ENCODE measurements around the gene KIF6.
"Not testable (repeated sequence)": the region's sequence is repeated elsewhere in the genome, so short reads cannot be mapped to it uniquely, and the experiment has no call there.

The KIF6 gene

DNA sequence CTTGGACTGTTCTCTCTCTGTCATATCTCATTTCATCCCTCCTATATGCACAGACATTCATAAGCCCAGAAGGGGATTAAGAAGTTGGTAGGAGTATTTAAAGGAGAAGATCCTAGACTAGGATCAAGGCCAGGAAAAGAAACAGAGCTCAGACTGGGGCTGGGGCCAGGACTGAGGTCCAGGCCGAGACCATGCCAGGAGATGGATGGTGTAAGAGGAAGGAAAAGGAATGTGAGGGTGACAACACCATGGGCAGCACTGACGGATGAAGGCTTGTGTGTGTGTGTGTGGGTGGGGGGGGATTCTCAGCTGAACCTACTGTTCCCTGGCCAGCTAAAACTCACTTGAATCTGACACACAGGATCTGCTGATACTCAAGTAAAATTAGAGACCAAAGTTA, 182.1 kb downstream of the KIF6 start:
- no peak for DNase-seq

DNA sequence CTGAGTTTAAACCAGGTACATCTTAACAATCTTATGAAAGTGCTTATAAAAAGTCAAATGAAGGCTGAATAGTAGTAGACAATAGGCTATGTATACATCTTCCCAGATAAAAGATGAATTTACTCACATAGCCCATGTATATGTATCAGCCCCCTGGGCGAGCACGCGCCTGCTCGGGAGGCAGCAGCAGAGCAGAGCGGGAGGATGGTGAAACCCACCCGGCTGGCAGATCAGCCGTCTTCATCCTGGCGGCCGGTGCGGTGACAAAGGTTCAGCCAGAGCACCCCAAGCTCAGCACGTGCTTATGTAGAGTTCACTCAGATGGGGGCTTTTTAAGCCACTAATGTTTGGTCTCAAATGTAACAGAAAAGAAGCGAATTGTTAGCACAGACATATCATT, 184.8 kb downstream of the KIF6 start:
- no peak for DNase-seq

DNA sequence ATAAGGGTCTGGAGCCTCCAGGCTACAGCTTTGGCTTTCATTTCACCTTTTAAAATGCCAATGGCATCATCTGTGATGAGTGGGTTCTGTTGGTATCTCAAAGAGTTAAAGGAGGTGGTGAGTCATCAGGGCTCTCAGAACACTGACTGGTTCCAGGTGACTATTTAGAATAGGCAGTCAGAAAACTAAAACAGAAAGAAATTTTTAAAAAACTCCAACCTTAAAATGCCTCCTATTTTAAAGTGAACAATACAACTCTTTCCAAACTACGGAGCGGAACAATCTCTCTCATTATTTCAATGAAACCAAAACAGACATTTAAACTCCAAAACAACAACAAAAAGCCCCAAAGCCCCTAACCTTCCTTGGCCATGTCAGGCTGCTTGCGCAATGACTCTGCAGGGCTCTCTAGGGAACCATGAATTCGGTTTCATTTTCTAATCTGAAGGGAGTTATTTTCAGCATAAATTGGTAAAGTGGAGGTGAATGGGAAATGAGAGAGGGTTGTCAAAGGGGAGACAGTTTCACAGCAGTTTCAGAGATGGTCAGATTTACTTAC, 194.9 kb downstream of the KIF6 start:
- DNase-seq = no peak

DNA sequence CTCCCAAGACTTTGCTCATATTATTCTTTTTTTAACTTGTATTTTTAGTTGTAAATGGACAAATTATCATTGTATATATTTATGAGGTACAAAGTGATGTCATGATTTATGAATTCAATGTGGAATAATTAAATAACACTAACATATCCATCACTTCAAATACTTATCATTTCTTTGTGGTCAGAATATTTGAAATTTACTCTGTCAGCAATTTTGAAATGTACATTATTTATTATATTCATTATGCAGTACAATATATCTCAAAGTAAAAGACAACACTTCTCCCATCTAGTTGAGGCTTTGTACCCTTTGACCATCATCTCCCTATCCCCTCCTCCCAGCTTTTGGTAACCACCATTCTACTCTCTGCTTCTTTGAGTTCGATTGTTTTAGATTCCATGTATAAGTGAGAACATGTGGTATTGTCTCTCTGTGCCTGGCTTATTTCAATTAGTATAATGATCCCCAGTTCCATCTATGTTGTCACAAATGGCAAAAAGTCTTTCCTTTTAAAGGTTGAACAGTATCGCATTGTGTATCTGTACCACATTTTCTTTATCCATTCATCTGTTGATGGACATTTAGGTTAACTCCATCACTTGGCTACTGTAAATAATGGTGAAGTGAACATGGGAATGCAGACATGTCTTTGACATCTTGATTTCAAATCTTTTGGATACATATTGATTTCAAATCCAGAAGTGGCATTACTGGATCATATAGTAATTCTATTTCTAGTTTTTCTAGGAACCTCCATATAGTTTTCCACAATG, 197.2 kb downstream of the KIF6 start:
- DNase-seq = no peak

DNA sequence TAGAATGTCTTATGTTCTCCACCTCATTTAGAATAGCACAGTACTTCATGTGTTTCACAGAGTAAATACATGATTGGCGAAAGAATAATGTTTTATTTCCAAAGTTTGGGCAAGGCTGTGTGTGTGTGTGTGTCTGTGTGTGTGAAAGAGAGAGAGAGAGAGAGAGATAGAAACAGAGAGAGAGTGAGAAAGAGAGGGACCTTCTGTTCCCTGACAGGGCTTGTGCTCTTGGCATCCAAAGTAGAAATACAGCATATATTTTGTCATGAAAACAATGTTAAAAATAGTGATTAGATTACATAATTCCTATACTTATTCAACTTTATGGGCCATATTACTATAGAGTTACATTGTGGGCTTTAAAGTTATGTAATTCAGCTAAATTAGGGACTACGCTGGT, 201.2 kb downstream of the KIF6 start:
- DNase-seq = no peak

DNA sequence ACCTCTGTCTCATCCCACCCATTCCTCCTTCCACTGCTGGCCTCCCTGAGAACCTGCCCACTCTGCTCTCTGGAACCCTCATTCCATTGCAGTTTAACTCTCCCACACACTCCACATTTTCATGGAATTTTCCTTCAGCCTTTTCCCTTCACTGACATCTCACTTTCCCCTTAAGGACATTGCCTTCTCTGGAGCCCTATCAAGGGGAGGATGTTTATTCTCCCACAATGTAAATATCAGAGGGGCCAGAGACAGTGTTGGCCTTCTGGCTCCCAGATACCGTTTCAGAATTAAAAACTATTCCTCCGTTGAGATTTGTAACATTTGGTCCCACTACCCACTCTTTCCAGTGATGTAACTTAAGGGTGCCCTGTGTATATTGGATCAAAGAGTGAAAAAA, 203.2 kb downstream of the KIF6 start:
- DNase-seq = no peak

DNA sequence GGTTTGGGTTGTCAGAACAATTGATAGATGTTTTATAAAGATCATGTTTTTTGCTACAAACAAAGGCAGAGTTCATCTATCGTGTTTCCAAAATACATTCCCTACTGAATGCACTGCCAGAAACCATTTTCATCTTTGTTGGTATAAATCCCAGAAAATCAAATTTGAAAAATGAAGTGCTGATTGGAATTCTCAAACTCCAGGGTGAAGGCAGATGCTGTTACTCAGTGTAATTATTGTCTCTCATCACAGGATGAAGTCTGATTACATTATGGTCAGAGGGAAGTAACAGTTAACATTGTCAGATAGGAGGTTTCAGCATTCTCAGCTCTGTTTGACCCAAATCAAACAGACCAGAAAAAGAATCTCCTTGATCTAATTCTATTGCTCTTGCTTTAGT, 204.3 kb downstream of the KIF6 start:
- no peak for DNase-seq

DNA sequence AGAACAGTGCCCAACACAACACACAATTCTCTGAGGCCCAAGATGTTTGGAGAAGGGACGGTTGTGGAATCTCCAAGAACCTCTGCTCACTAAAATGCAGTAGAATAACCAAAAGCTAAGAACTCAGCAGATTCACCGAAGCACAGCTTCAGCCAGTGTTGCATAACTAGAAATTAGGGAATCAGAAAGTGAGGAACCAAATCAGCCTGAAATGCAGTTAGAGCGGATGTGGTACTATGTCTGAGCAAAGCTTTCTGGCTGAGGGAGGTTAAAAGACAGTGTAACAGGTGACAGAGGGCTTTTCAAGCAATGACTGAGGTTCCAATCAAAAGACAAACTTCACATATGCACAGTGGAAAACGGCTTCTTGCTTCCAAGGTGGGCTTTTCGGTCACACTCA, 204.8 kb downstream of the KIF6 start:
- DNase-seq = no peak

DNA sequence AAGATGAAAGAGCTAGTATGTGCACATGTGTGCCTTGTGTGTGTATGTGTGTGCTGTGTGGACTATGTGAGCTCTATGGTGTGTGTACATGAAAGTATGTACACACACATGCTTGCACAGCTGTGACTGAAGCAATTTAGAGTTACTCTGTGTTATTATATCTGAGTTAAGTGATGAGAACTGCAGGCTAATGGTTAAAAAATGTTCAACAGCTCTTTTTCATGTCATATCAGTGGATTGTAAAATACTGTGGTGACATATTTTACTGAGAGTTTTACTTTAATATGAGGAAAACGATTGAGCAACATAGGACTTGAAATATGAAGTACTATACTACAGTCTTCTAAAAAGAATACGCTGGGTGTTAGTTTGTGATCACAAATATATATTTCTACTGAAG, 207.0 kb downstream of the KIF6 start:
- DNase-seq = no peak

DNA sequence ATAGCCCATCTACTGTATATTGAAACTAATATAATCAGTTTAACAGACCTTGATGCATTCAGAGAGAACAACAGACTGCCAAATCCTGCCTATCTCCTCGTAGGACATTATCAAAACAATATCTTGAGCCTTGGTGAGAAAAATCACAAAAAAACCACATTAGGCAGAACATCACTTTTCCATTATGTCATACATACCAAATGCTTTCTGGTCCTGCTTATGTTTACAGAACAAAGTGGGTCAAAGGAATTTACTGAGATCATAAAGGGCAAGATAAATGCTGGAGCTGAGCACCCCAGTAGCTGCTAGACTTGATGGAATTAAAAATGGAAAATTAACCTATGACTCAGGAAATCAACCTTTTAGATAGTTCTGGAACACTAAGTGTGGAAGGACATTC, 207.5 kb downstream of the KIF6 start:
- DNase-seq = no peak

DNA sequence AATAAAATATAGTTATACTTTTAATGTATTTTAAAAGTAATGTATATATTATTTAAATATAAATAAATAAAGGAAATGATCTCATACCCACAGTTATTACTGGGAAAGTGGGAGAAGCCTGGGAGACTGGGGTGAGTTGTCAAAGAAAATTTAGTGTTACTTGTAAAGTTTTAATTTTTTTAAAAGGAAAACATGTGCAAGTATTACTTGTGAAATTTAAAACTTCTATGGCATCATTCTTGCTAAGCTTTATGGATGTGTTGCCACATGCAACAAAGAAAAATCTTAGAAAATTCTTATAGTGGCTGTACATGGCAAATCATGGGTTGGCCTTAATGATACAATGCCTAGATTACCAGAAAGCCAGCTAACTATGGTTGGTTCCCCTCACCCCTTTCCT, 208.7 kb downstream of the KIF6 start:
- DNase-seq = no peak

DNA sequence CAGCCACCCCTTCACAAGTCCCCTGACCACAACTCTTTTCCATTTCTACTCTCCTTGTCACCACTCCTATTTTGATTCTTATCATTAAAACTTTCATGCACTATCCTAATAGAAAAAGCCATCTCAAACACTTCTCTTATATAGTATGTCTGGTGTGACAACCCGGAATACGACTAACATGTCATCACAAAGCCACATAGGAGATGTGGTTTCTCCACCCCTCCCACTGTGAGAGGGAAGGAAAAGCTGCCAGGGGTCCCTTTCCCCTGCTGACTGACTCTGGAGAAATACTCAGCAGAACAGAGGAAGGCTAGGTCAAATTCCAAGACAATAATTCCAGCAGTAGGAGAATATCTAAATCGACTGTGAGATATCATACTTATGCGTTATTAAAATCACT, 209.7 kb downstream of the KIF6 start:
- no peak for DNase-seq

DNA sequence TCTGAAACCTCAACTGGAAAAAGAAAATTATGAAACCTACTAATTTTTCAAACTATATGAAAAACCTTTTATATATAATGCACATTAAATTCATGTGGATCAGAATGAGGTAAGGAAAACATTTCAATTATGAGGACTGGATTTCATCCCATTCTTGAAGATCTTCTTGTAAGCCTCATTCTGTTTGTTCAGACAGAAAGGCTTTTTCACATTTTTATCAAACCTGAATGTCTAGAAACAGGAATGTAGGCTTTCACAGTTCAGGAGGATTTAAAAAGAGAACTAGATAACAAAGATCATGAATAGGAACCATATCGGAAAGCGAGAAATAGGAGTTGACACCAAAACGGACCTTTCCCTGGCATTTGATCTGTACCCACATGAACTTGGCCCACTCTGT, 210.2 kb downstream of the KIF6 start:
- no peak for DNase-seq

DNA sequence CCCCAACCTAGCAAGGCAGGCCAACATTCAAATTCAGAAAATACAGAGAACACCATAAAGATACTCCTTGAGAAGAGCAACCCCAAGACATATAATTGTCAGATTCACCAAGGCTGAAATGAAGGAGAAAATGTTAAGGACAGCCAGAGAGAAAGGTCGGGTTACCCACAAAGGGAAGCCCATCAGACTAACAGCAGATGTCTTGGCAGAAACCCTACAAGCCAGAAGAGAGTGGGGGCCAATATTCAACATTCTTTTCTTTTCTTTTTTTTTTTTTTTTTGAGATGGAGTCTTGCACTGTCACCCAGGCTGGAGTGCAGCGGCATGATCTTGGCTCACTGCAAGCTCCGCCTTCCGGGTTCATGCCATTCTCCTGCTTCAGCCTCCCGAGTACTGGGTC, 215.4 kb downstream of the KIF6 start:
- not testable (repeated sequence) for DNase-seq

DNA sequence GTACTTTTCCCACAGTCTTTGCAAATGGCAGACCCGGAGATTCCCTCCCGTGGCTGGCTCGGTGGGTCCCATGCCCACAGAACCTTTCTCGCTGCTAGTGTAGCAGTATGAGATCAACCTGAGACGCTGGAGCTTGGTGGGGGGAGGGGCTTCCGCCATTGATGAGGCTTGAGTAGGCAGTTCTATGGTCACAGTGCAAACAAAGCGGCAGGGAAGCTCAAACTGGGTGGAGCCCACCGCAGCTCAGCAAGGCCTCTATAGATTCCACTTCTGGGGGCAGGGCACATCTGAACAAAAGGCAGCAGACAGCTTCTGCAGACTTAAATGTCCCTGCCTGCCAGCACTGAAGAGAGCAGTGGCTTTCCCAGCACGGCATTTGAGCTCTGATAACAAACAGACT, 216.7 kb downstream of the KIF6 start:
- no peak for DNase-seq

DNA sequence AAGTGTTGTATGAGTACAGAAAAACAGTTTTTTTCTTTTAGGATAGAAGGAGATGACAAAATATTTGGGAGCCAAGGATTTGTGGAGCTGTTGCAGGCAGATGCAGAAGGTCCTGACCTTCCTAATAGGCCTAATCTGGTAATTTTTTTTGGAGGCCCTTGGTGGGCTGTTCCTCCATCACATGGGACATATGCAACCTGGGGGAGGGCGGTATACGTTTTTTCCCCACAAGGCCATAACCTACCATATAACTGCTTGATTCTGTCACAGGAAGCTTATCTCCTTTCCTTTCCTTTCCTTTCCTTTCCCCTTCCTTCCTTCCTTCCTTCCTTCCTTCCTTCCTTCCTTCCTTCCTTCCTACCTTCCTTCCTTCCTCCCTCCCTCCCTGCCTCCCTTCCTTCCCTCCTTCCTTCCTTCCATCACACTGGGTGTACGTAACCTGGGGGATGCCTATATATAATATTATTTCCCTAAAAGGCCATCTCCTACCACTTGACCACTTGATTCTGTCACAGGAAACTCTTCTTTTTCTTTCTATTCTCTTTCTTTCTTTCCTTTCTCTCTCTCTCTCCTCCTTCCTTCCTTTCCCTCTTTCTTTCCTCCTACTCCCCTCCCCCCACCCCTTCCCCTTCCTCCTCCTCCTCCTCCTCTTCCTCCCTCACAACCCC, 217.7 kb downstream of the KIF6 start:
- no peak for DNase-seq

DNA sequence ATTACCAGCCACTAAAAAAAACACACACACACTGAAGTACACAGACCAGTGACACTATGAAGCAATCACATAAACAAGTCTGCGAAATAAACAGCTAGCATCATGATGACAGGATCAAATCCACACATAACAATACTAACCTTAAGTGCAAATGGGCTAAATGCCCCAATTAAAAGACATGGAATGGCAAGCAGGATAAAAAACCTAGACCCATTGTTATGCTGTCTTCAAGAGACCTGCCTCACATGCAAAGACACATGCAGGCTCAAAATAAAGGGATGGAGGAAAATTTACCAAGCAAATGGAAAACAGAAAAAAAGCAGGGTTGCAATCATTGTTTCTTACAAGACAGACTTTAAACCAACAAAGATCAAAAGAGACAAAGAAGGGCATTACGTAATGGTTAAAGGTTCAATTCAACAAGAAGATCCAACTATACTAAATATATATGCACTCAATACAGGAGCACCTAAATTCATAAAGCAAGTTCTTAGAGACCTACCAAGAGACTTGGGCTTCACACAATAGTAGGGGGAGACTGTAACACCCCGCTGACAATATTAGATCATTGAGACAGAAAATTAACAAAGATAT, 222.7 kb downstream of the KIF6 start:
- not testable (repeated sequence) for DNase-seq

DNA sequence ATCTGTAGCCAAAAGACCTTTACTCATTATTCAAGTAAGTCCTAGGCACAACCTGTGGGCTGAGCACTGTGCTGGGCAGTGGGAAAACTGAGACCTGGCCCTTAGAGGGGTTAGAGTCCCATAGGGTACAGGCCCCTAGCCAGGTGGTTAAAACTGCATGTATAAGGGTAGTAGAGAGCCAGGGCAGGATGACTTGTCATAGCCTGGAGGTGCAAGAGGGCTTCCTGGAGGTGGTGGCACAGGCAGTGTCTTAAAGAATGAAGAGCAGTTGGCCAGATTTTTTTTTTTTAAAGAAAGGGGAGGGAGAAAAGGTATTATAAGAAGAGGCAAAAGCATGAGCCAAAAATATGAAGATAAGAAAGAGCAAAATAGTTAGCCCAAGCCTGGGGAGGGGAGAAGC, 226.2 kb downstream of the KIF6 start:
- no peak for DNase-seq

DNA sequence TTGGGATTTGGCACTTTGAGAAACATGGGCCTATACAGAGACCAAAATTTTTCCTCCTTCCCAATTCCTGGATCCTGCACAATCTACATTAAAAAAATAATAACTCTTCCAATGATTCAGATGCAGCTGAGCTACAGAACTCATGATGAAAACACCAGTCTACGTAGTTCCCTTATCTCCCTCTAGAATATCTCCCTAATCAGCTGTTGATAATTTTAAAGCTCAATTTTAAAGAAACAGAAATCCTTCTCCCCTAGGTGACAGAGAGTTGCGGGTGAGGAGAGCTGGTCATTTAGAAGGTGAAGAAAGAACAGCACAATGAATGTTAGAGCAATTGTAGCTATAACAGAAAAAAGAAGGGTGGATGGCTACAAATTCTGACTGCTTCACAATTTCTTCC, 227.1 kb downstream of the KIF6 start:
- no peak for DNase-seq

DNA sequence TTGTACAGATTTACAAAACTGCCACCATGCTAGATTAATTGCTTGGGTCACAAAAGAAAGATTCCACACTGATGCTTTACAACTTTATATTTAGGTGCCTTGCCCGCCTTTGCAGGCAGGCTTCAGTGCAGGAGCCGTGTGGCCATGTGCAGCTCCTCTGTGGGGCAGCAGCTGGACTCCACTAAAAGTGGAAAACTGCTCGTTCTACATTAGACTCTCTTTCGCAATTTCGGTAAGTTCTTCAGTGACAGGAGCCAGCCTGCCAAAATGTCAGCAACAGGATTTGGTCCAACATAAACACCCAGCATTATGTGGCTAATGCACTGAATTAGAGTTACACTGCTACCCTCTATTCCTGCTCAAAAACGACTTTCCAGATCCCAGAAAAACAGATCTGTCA, 228.3 kb downstream of the KIF6 start:
- no peak for DNase-seq

DNA sequence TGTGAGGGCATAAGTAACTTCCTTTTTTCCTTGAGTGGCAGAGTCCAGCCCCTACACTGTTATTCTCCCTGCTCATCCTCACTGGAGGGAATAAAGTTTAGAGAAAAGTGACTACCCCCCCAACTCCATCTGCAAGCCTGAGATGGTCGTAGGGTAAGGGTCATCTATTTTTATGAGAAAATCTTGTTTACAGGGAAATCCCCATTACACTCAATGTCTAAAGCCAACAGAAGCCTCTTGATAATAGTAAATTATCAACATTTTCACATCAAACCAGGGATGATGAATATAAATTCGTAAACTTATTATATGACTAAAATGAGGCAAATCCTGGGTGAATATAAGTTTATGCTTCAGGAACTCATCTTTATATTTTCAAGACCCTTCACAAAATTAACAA, 228.8 kb downstream of the KIF6 start:
- DNase-seq = no peak

DNA sequence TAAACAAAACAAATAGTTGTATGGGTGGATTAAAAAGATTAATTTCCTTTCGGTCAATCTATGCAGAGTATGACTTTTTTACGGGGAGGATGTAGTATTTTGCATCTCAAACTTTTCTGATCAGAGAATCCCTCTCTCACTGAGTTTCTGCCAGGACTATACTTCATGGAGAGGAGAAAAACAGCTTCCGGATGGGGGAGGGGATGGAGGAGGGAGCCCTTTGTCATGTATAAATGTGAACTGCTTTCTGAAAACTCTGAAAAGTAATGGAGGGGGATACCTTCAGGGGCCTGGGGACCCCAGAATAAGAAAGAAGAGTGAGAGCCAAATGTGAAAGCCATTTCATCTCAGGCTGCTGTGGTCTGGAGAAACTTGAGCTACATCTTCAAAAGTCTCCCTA, 229.6 kb downstream of the KIF6 start:
- DNase-seq = no peak

DNA sequence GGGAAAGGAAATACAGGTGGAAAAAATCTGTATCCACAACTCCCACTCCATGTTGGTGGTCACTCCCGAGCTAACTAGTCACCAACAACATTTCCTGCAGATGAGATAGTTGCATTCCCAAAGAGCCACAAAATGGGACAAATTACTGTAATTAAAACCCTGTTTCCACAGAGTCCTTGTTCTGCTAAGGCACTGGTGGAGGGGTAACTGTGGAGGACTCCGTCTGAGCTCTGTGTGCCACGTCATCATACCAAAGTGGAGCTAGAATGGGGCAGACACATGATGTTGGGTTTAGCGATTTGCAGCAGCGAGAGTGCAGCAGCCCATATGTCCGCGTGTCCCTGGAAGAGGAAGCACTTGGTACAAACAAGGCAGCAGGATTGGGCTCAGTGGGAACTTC, 230.2 kb downstream of the KIF6 start:
- DNase-seq = no peak

DNA sequence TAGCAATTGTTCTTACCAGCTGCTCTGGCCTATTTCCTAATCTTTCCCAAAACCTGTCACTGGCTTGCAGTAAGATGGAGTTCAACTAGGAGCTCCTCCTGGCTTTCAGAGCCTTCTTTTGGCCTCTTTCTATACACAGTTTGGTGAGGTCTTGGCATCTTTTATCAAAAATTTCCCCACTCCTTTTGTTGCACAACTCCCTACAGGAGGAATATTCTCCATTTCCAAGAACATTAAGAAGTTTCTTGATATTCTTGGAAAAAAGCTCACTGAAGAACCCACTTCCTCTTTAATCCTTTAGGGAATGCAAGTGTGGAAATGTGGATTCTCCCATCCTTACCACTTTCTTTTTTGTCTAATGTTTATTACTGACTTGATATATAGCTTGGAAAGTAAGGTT, 231.4 kb downstream of the KIF6 start:
- DNase-seq = no peak

Measured in NCI-H774 (cell line).